ENCODE results near the gene PMM2. TPM values are rescaled to one million over a fixed set of nuclear protein-coding genes. Genes with fewer than 3 reads are reported as not detected.

The PMM2 gene
- total RNA-seq, 4 donors from 2014 or later, result 15.4 to 29.0 (median 20.3) TPM

- peaks cover 0 to 91% of the 10 kb centered on the region in 2 donors for H3K36me3 ChIP-seq
- ATAC-seq, result no peak
- H3K4me3 ChIP-seq, result no peak overlapping the region
- WGBS, 2 donors (ENCODE audit: low coverage in 1 of 2), result 58 to 100% methylated on average over 2 to 3 of the region's 3 CpGs
- TF ChIP-seq POLR2AphosphoS5 (IDR thresholded peaks at IDR 0.05), result no peak
- TF ChIP-seq EP300 (IDR thresholded peaks at IDR 0.05), result no peak
- no peak for TF ChIP-seq POLR2A (IDR thresholded peaks at IDR 0.05)
- TF ChIP-seq CTCF (IDR thresholded peaks at IDR 0.05), result no peak
- no peak overlapping the region for H3K27ac ChIP-seq
- H3K4me1 ChIP-seq, result no peaks in the 10 kb centered on the region
- H3K9me3 ChIP-seq, result no peaks in the 10 kb centered on the region
- no peaks in the 10 kb centered on the region for H3K27me3 ChIP-seq
These were observed 24.1 kb upstream of the PMM2 start for GRCh38 chr16:8773537-8773936.

DNA sequence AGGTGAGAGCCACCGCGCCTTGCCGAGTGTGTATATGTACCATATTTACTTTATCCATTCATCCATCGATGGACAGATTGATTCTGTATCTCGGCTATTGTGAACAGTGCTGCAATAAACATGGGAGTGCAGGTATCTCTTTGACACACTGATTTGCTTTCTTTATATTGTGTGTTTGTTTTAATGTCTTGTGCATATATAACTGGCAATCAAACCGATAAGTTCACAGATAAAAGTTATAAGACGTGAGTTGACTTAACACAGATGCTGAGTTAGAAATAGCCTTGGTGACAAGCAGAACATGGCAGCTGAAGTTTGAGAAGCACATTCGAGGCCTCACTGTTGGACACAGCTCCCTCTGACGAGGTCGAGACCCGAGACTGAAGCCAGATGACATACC, 23.4 kb upstream of the PMM2 start:
- Histone ChIP-seq H3K4me1 (no peaks in the 10 kb centered on the region), H3K27me3 (no peaks in the 10 kb centered on the region), H3K9me3 (no peaks in the 10 kb centered on the region), H3K4me3 (no peak overlapping the region), H3K36me3 (peaks cover 0 to 90% of the 10 kb centered on the region in 2 donors), H3K27ac (no peak overlapping the region)
- TF ChIP-seq EP300 (IDR thresholded peaks at IDR 0.05) (no peak), CTCF (IDR thresholded peaks at IDR 0.05) (no peak), POLR2AphosphoS5 (IDR thresholded peaks at IDR 0.05) (no peak)
- 82 to 83% methylated on average over 8 to 10 of the region's 11 CpGs for WGBS, 2 donors (ENCODE audit: low coverage in 1 of 2)
- no peak for ATAC-seq

DNA sequence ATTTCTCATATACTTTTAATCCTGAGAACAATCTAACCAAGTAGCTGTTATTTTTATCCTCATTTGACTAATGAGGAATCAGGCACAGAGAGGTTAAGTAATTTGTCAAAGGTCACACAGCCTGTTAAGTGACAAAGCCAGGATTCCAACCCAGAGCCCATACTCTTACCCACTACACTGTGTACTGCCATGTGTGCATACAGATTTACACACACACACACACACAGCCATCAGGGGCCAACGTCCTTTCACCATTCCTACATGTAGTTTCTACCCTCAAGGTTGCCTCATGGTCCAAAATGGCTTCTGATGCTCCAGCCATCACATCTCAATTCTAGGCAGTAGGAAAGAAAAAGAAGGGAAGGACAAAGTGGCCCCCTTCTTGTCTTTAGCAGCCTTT, 22.3 kb upstream of the PMM2 start:
- TF ChIP-seq EP300 (IDR thresholded peaks at IDR 0.05), result no peak
- no peak for TF ChIP-seq POLR2AphosphoS5 (IDR thresholded peaks at IDR 0.05)
- TF ChIP-seq POLR2A (IDR thresholded peaks at IDR 0.05), result no peak
- TF ChIP-seq CTCF (IDR thresholded peaks at IDR 0.05), result no peak
- ATAC-seq, result no peak
- no peak overlapping the region for H3K27ac ChIP-seq
- no peaks in the 10 kb centered on the region for H3K9me3 ChIP-seq
- no peaks in the 10 kb centered on the region for H3K27me3 ChIP-seq
- WGBS, 2 donors (ENCODE audit: low coverage in 1 of 2), result 63% methylated on average over 1 of the region's 1 CpG; no CpG with 5 or more reads in 1 of the 2 donors
- H3K36me3 ChIP-seq, result peaks cover 0 to 90% of the 10 kb centered on the region in 2 donors
- no peaks in the 10 kb centered on the region for H3K4me1 ChIP-seq
- H3K4me3 ChIP-seq, result no peak overlapping the region

GRCh38 chr16:8776129-8776584, 21.5 kb upstream of the PMM2 start:
- H3K4me3 ChIP-seq, result no peak overlapping the region
- peaks cover 0 to 91% of the 10 kb centered on the region in 2 donors for H3K36me3 ChIP-seq
- no peak overlapping the region for H3K27ac ChIP-seq
- no peaks in the 10 kb centered on the region for H3K27me3 ChIP-seq
- H3K4me1 ChIP-seq, result no peaks in the 10 kb centered on the region
- WGBS, 2 donors (ENCODE audit: low coverage in 1 of 2), result 20 to 80% methylated on average over 1 to 2 of the region's 12 CpGs
- TF ChIP-seq CTCF (IDR thresholded peaks at IDR 0.05) (no peak), POLR2AphosphoS5 (IDR thresholded peaks at IDR 0.05) (no peak), POLR2A (IDR thresholded peaks at IDR 0.05) (no peak), EP300 (IDR thresholded peaks at IDR 0.05) (no peak)
- no peak for ATAC-seq
- no peaks in the 10 kb centered on the region for H3K9me3 ChIP-seq

GRCh38 chr16:8777217-8777616, 20.4 kb upstream of the PMM2 start:
- no peaks in the 10 kb centered on the region for H3K9me3 ChIP-seq
- TF ChIP-seq POLR2A (IDR thresholded peaks at IDR 0.05), result no peak
- TF ChIP-seq POLR2AphosphoS5 (IDR thresholded peaks at IDR 0.05), result no peak
- no peak for TF ChIP-seq EP300 (IDR thresholded peaks at IDR 0.05)
- no peak for TF ChIP-seq CTCF (IDR thresholded peaks at IDR 0.05)
- no peak overlapping the region for H3K27ac ChIP-seq
- H3K36me3 ChIP-seq, result peaks cover 0 to 91% of the 10 kb centered on the region in 2 donors
- no peak overlapping the region for H3K4me3 ChIP-seq
- no peaks in the 10 kb centered on the region for H3K27me3 ChIP-seq
- 83 to 100% methylated on average over 1 of the region's 7 CpGs for WGBS, 2 donors (ENCODE audit: low coverage in 1 of 2)
- no peaks in the 10 kb centered on the region for H3K4me1 ChIP-seq
- no peak for ATAC-seq

All from gastroesophageal sphincter (tissue), 4 donors.